HEK293 (cell line): ENCODE measurements around the gene CCDC150.

Experiments
- CTCF ChIA-PET: fragments of 350-600 bp; formaldehyde crosslinking; extraction: SDS; loops from one replicate; lab custom pipeline; 2021; ENCODE audit warnings: antibody characterized with exemption; lab: Yijun Ruan, JAX
- POLR2A ChIA-PET: fragments of 300-600 bp; formaldehyde crosslinking; extraction: SDS; loops from one replicate; lab custom pipeline; 2020; ENCODE audit warnings: antibody characterized with exemption, inconsistent platforms; lab: Yijun Ruan, JAX
- H3K27ac ChIP-seq: fragments of 200-500 bp; sonication (Bioruptor generic); 2 replicates; pipeline ENCODE4 v1.5.1; 2014; ENCODE audit warnings: low read depth, low read length, control low read depth, inconsistent platforms; ENCODE audit errors: extremely low read depth
- H3K36me3 ChIP-seq, 2 experiments: fragments of 200-500 bp in 1 of 2; sonication (Bioruptor generic) in 1 of 2; 1 replicate in 1 of 2; 2 replicates in 1 of 2; pipeline ENCODE4 v1.5.1; 2014 to 2017; ENCODE audit warnings: inconsistent platforms in 2 of 2, low read length in 2 of 2; ENCODE audit not compliant: control insufficient read depth in 2 of 2, insufficient read depth in 1 of 2
- H3K4me1 ChIP-seq: fragments of 200-500 bp; sonication (Bioruptor generic); 2 replicates; pipeline ENCODE4 v1.5.1; 2014; ENCODE audit warnings: mild to moderate bottlenecking, low read length, inconsistent platforms; ENCODE audit not compliant: control insufficient read depth, insufficient read depth
- H3K4me3 ChIP-seq: 2 replicates; pipeline ENCODE4 v1.5.1; 2011; ENCODE audit warnings: low read depth, mild to moderate bottlenecking, control low read depth, low read length, moderate library complexity
- H3K9me3 ChIP-seq: fragments of 200-500 bp; sonication (Bioruptor generic); 2 replicates; pipeline ENCODE4 v1.5.1; 2014; ENCODE audit warnings: low read depth, low read length, inconsistent platforms; ENCODE audit not compliant: control insufficient read depth, insufficient read depth
- FEZF1 ChIP-seq: fragments of 450-650 bp; formaldehyde crosslinking; IDR thresholded peaks from 2 replicates; pipeline ENCODE4 v1.5.1; 2016; ENCODE audit warnings: missing biosample characterization, missing genetic modification characterization
- PRDM10 ChIP-seq: fragments of 450-650 bp; formaldehyde crosslinking; IDR thresholded peaks from 2 replicates; pipeline ENCODE4 v1.5.1; 2016; ENCODE audit warnings: missing biosample characterization, missing genetic modification characterization
- SETDB1 ChIP-seq: IDR thresholded peaks from one replicate; pipeline ENCODE4 v1.6.1; 2017; ENCODE audit warnings: mild to moderate bottlenecking, low read length, moderate library complexity, mixed read lengths; ENCODE audit not compliant: insufficient read length
- ZBTB6 ChIP-seq: fragments of 450-650 bp; formaldehyde crosslinking; IDR thresholded peaks from 2 replicates; pipeline ENCODE4 v1.5.1; 2017; ENCODE audit warnings: missing biosample characterization, missing genetic modification characterization
- ZBTB8A ChIP-seq: fragments of 450-650 bp; formaldehyde crosslinking; IDR thresholded peaks from 2 replicates; pipeline ENCODE4 v1.5.1; 2016; ENCODE audit warnings: missing biosample characterization, missing genetic modification characterization
- ZEB2 ChIP-seq: fragments of 450-650 bp; formaldehyde crosslinking; IDR thresholded peaks from 2 replicates; pipeline ENCODE4 v1.5.1; 2016; ENCODE audit warnings: missing biosample characterization, missing genetic modification characterization
- ZFP37 ChIP-seq: fragments of 450-650 bp; formaldehyde crosslinking; IDR thresholded peaks from 2 replicates; pipeline ENCODE4 v1.5.1; 2016; ENCODE audit warnings: missing biosample characterization, missing genetic modification characterization
- ZNF211 ChIP-seq: fragments of 450-650 bp; formaldehyde crosslinking; IDR thresholded peaks from 2 replicates; pipeline ENCODE4 v1.5.1; 2016; ENCODE audit warnings: low read depth, missing biosample characterization, missing genetic modification characterization
- ZNF311 ChIP-seq: fragments of 450-650 bp; formaldehyde crosslinking; IDR thresholded peaks from 2 replicates; pipeline ENCODE4 v1.5.1; 2017; ENCODE audit warnings: missing biosample characterization, missing genetic modification characterization, borderline replicate concordance
- ZNF37A ChIP-seq: fragments of 450-650 bp; IDR thresholded peaks from 2 replicates; pipeline ENCODE4 v1.5.1; 2018; ENCODE audit warnings: missing biosample characterization, missing genetic modification characterization
- ZNF394 ChIP-seq: fragments of 450-650 bp; formaldehyde crosslinking; IDR thresholded peaks from 2 replicates; pipeline ENCODE4 v1.5.1; 2016; ENCODE audit warnings: missing biosample characterization, missing genetic modification characterization, mild to moderate bottlenecking, moderate library complexity, borderline replicate concordance
- ZNF416 ChIP-seq: fragments of 450-650 bp; formaldehyde crosslinking; IDR thresholded peaks from 2 replicates; pipeline ENCODE4 v1.5.1; 2016; ENCODE audit warnings: missing biosample characterization, missing genetic modification characterization
- ZNF510 ChIP-seq: fragments of 450-650 bp; formaldehyde crosslinking; IDR thresholded peaks from 2 replicates; pipeline ENCODE4 v1.5.1; 2018; ENCODE audit warnings: mild to moderate bottlenecking, missing genetic modification characterization, missing biosample characterization; ENCODE audit not compliant: insufficient replicate concordance
- ZNF549 ChIP-seq: fragments of 450-650 bp; IDR thresholded peaks from 2 replicates; pipeline ENCODE4 v1.5.1; 2018; ENCODE audit warnings: missing biosample characterization, missing genetic modification characterization, mild to moderate bottlenecking, inconsistent platforms, moderate library complexity
- ZNF571 ChIP-seq: fragments of 450-650 bp; formaldehyde crosslinking; IDR thresholded peaks from 2 replicates; pipeline ENCODE4 v1.5.0; 2017; ENCODE audit warnings: missing biosample characterization, missing genetic modification characterization
- ZNF629 ChIP-seq: fragments of 450-650 bp; formaldehyde crosslinking; IDR thresholded peaks from 2 replicates; pipeline ENCODE4 v1.5.1; 2017; ENCODE audit warnings: missing biosample characterization, missing genetic modification characterization
- ZNF747 ChIP-seq: fragments of 450-650 bp; formaldehyde crosslinking; IDR thresholded peaks from 2 replicates; pipeline ENCODE4 v1.5.1; 2016; ENCODE audit warnings: missing biosample characterization, missing genetic modification characterization
- ZNF791 ChIP-seq: fragments of 450-650 bp; formaldehyde crosslinking; IDR thresholded peaks from 2 replicates; pipeline ENCODE4 v1.5.1; 2016; ENCODE audit warnings: missing biosample characterization, missing genetic modification characterization
- TF ChIP-seq, protein P1 (sequence below): sonication (generic); formaldehyde crosslinking; IDR thresholded peaks from 2 replicates; pipeline ENCODE4 v1.8.1; 2022; ENCODE audit warnings: mild to moderate bottlenecking, moderate library complexity, missing genetic modification reagents
- TF ChIP-seq, protein P2 (sequence below): fragments of 450-650 bp; formaldehyde crosslinking; IDR thresholded peaks from 2 replicates; pipeline ENCODE4 v1.5.1; 2016; ENCODE audit warnings: missing biosample characterization, missing genetic modification characterization

Gene CCDC150

DNA sequence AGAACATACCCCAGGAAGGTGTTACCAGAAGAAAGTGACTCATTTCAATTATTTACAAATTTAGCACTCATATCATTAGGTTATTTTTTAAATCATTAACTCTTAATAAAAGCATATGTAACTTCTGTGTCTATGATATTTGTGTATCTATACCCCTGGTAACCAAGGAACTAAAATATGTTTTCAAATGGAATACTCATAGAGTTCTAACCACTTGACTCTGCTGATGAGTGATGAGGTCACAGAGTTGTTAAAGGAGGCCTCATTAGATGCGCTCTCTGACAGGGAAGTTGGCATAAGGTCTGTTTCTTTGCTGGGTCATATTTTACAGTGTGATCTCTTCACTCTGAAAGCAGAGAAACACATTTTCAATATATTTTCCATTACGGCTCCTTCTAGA, 73.4 kb downstream of the CCDC150 start (continued):
- no peak for TF ChIP-seq FEZF1 (tag by site-specific recombination)
- TF ChIP-seq ZBTB6 (tag by site-specific recombination) = no peak

- no peaks in the 10 kb centered on the region for H3K9me3 ChIP-seq
- H3K27ac ChIP-seq = no peak overlapping the region
- TF ChIP-seq ZNF549 (tag by site-specific recombination) (no peak), ZNF416 (no peak), ZNF747 (no peak), ZNF394 (tag by site-specific recombination) (no peak), ZNF211 (tag by site-specific recombination) (no peak), ZEB2 (tag by site-specific recombination) (no peak), ZBTB8A (tag by site-specific recombination) (no peak), ZNF791 (tag by site-specific recombination) (no peak), ZFP37 (tag by site-specific recombination) (no peak), SETDB1 (no peak), ZNF629 (tag by site-specific recombination) (no peak), ZNF311 (tag by site-specific recombination) (no peak), ZNF510 (tag by site-specific recombination) (no peak), ZNF37A (no peak), ZNF571 (tag by site-specific recombination) (no peak), PRDM10 (tag by site-specific recombination) (no peak)
- TF ChIP-seq, protein P1, sequence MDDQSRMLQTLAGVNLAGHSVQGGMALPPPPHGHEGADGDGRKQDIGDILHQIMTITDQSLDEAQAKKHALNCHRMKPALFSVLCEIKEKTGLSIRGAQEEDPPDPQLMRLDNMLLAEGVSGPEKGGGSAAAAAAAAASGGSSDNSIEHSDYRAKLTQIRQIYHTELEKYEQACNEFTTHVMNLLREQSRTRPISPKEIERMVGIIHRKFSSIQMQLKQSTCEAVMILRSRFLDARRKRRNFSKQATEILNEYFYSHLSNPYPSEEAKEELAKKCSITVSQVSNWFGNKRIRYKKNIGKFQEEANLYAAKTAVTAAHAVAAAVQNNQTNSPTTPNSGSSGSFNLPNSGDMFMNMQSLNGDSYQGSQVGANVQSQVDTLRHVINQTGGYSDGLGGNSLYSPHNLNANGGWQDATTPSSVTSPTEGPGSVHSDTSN (CRISPR knock-in tag) = no peak
- TF ChIP-seq, protein P2, sequence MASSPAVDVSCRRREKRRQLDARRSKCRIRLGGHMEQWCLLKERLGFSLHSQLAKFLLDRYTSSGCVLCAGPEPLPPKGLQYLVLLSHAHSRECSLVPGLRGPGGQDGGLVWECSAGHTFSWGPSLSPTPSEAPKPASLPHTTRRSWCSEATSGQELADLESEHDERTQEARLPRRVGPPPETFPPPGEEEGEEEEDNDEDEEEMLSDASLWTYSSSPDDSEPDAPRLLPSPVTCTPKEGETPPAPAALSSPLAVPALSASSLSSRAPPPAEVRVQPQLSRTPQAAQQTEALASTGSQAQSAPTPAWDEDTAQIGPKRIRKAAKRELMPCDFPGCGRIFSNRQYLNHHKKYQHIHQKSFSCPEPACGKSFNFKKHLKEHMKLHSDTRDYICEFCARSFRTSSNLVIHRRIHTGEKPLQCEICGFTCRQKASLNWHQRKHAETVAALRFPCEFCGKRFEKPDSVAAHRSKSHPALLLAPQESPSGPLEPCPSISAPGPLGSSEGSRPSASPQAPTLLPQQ = no peak
- H3K4me3 ChIP-seq = no peak overlapping the region
- peaks cover 24 to 31% of the 10 kb centered on the region in 2 experiments for H3K36me3 ChIP-seq
- CTCF ChIA-PET = interaction anchor here (0.6 to 1.6 kb wide), 4 partner anchors 33 to 1031 kb away, joined by 3 to 6 read pairs (median 4); no protein-coding TSS in a partner anchor
- POLR2A ChIA-PET = no interaction called here
- no peaks in the 10 kb centered on the region for H3K4me1 ChIP-seq
Observed at GRCh38 chr2:196718419-196719109, 79.0 kb downstream of the CCDC150 start.
